SK-N-SH (cell line): ENCODE data around the gene DDR1. TPM values are rescaled to one million over a fixed set of nuclear protein-coding genes. Genes with fewer than 3 reads are reported as not detected.

ENCODE experiments used
- CTCF ChIA-PET: fragments of 300-600, 350-600 bp; formaldehyde crosslinking; extraction: SDS; loops from one replicate; lab custom pipeline; 2021; lab: Yijun Ruan, JAX
- POLR2A ChIA-PET: fragments of 350-600 bp; sonication (Branson Sonifier 250); formaldehyde crosslinking; extraction: SDS; loops from one replicate; lab custom pipeline; 2020; ENCODE audit warnings: antibody characterized with exemption, inconsistent platforms; lab: Yijun Ruan, JAX
- DNase-seq: peaks from one replicate; pipeline ENCODE4 v3.0.0; 2012
- H2AFZ ChIP-seq: fragments of 200-600 bp; sonication (generic); 2 replicates; pipeline ENCODE4 v1.8.1; 2016; ENCODE audit warnings: antibody characterized with exemption, mild to moderate bottlenecking, low read depth
- H3F3A ChIP-seq: fragments of 200-600 bp; sonication (generic); replicated peaks from 2 replicates; pipeline ENCODE3; 2016; ENCODE audit warnings: antibody characterized with exemption, mild to moderate bottlenecking; ENCODE audit not compliant: insufficient read depth
- H3K27ac ChIP-seq, 2 experiments: fragments of 200-500 bp in 1 of 2; fragments of 200-600 bp in 1 of 2; sonication (Bioruptor generic) in 1 of 2; sonication (generic), shearing (Covaris generic) in 1 of 2; 2 replicates each; pipeline versions ENCODE4 v1.5.1 to v1.6.1; 2014 to 2016; ENCODE audit warnings: low read depth in 2 of 2, inconsistent platforms in 1 of 2, low read length in 1 of 2, mild to moderate bottlenecking in 1 of 2, mixed read lengths in 1 of 2
- H3K27me3 ChIP-seq: fragments of 200-600 bp; sonication (generic), shearing (Covaris generic); 2 replicates; pipeline ENCODE4 v1.6.1; 2016; ENCODE audit warnings: mixed run types; ENCODE audit not compliant: insufficient read depth
- H3K36me3 ChIP-seq, 2 experiments: fragments of 200-500 bp in 1 of 2; fragments of 200-600 bp in 1 of 2; sonication (Bioruptor generic) in 1 of 2; sonication (generic) in 1 of 2; replicated peaks in 1 of 2; 2 replicates each; pipeline versions ENCODE3 to v1.5.1; 2014 to 2016; ENCODE audit warnings: low read length in 1 of 2, mild to moderate bottlenecking in 1 of 2; ENCODE audit not compliant: insufficient read depth in 2 of 2, control insufficient read depth in 1 of 2
- H3K4me1 ChIP-seq, 2 experiments: fragments of 200-500 bp in 1 of 2; fragments of 200-600 bp in 1 of 2; sonication (Bioruptor generic) in 1 of 2; sonication (generic), shearing (Covaris generic) in 1 of 2; 2 replicates each; pipeline versions ENCODE4 v1.5.1 to v1.6.1; 2014 to 2016; ENCODE audit warnings: low read depth in 1 of 2, low read length in 1 of 2, mixed run types in 1 of 2; ENCODE audit not compliant: insufficient read depth in 2 of 2, control insufficient read depth in 1 of 2
- H3K4me2 ChIP-seq: fragments of 200-600 bp; sonication (generic), shearing (Covaris generic); 2 replicates; pipeline ENCODE4 v1.6.1; 2017; ENCODE audit warnings: mixed run types
- H3K4me3 ChIP-seq, 2 experiments: fragments of 200-500 bp in 1 of 2; fragments of 200-600 bp in 1 of 2; sonication (Bioruptor generic) in 1 of 2; sonication (generic), shearing (Covaris generic) in 1 of 2; 2 replicates each; pipeline versions ENCODE4 v1.5.1 to v1.8.1; 2014 to 2016; ENCODE audit warnings: low read depth in 2 of 2, inconsistent platforms in 1 of 2, low read length in 1 of 2, mild to moderate bottlenecking in 1 of 2, mixed read lengths in 1 of 2, moderate library complexity in 1 of 2
- H3K79me2 ChIP-seq: fragments of 200-600 bp; sonication (generic); 2 replicates; pipeline ENCODE4 v1.8.1; 2017; ENCODE audit warnings: mild to moderate bottlenecking; ENCODE audit not compliant: insufficient read depth
- H3K9ac ChIP-seq: fragments of 200-600 bp; sonication (generic); 2 replicates; pipeline ENCODE4 v1.6.1; 2017; ENCODE audit warnings: mixed run types
- H3K9me2 ChIP-seq: fragments of 200-600 bp; sonication (generic); 2 replicates; pipeline ENCODE4 v1.6.1; 2017; ENCODE audit warnings: mixed run types
- H3K9me3 ChIP-seq: fragments of 200-600 bp; sonication (generic); 2 replicates; pipeline ENCODE4 v1.6.1; 2017; ENCODE audit warnings: mixed run types, mild to moderate bottlenecking, moderate library complexity
- H4K20me1 ChIP-seq: fragments of 200-600 bp; sonication (generic); 2 replicates; pipeline ENCODE4 v1.6.1; 2017; ENCODE audit warnings: mild to moderate bottlenecking, mixed run types; ENCODE audit not compliant: insufficient read depth
- CHD2 ChIP-seq: fragments of 150-350 bp; IDR thresholded peaks from 2 replicates; pipeline ENCODE4 v1.6.1; 2018; ENCODE audit warnings: low read length; ENCODE audit not compliant: partially characterized antibody
- FOSL2 ChIP-seq: IDR thresholded peaks from 2 replicates; pipeline ENCODE4 v1.4.0; 2012; ENCODE audit warnings: low read depth, mild to moderate bottlenecking, moderate library complexity, borderline replicate concordance
- FOXJ3 ChIP-seq: sonication (generic); formaldehyde crosslinking; IDR thresholded peaks from 2 replicates; pipeline ENCODE4 v1.5.1; 2020; ENCODE audit warnings: mild to moderate bottlenecking, missing genetic modification reagents
- FOXM1 ChIP-seq: IDR thresholded peaks from 2 replicates; pipeline ENCODE4 v1.4.0; 2012; ENCODE audit warnings: low read depth, mild to moderate bottlenecking
- GABPA ChIP-seq: IDR thresholded peaks from 2 replicates; pipeline ENCODE4 v1.4.0; 2012; ENCODE audit warnings: low read depth, mild to moderate bottlenecking
- NRF1 ChIP-seq: IDR thresholded peaks from 2 replicates; pipeline ENCODE4 v1.6.1; 2012; ENCODE audit warnings: low read depth, mild to moderate bottlenecking, low read length
- POLR2AphosphoS5 ChIP-seq: IDR thresholded peaks from 2 replicates; pipeline ENCODE4 v1.6.1; 2012; ENCODE audit warnings: low read depth, low read length
- RXRA ChIP-seq: IDR thresholded peaks from 2 replicates; pipeline ENCODE4 v1.4.0; 2012; ENCODE audit warnings: low read depth, mild to moderate bottlenecking, borderline replicate concordance
- USF1 ChIP-seq: IDR thresholded peaks from 2 replicates; pipeline ENCODE4 v1.4.0; 2012; ENCODE audit warnings: low read depth, borderline replicate concordance
- YY1 ChIP-seq: IDR thresholded peaks from 2 replicates; pipeline ENCODE4 v1.4.0; 2012; ENCODE audit warnings: low read depth, mild to moderate bottlenecking
- ZBTB33 ChIP-seq: IDR thresholded peaks from 2 replicates; pipeline ENCODE4 v1.4.0; 2012; ENCODE audit warnings: low read depth, borderline replicate concordance
- WGBS: methylation state at CpG from one replicate; pipeline ENCODE4 v1.1.6; 2017; ENCODE audit warnings: low lambda C conversion rate; 5-methylcytosine and 5-hydroxymethylcytosine counted together
- polyA plus RNA-seq, 3 experiments: library from polyadenylated mRNA; depleted of rRNA; stranded (reverse); fragments of >200 nt; gene quantifications; 2 replicates each; pipeline ENCODE4 v1.2.3, GENCODE V29; 2012
- TF ChIP-seq, protein P1 (sequence below): fragments of 200-600 bp; sonication (generic); IDR thresholded peaks from 2 replicates; pipeline ENCODE4 v1.6.1; 2017; ENCODE audit warnings: antibody characterized with exemption, mild to moderate bottlenecking, moderate library complexity
- TF ChIP-seq, protein P2 (sequence below): IDR thresholded peaks from 2 replicates; pipeline ENCODE4; 2012
- TF ChIP-seq, protein P3 (sequence below): fragments of 150-350 bp; IDR thresholded peaks from 2 replicates; pipeline ENCODE4 v1.6.1; 2016; ENCODE audit warnings: mild to moderate bottlenecking, low read depth, low read length
- TF ChIP-seq, protein P4 (sequence below): fragments of 150-350 bp; IDR thresholded peaks from 2 replicates; pipeline ENCODE4 v1.6.1; 2017; ENCODE audit warnings: antibody characterized with exemption, low read length, low read depth, borderline replicate concordance

Gene DDR1
- polyA plus RNA-seq, 1 of the 3 experiments (the other 2 are of a cell fraction) = 52.8 TPM

DNA sequence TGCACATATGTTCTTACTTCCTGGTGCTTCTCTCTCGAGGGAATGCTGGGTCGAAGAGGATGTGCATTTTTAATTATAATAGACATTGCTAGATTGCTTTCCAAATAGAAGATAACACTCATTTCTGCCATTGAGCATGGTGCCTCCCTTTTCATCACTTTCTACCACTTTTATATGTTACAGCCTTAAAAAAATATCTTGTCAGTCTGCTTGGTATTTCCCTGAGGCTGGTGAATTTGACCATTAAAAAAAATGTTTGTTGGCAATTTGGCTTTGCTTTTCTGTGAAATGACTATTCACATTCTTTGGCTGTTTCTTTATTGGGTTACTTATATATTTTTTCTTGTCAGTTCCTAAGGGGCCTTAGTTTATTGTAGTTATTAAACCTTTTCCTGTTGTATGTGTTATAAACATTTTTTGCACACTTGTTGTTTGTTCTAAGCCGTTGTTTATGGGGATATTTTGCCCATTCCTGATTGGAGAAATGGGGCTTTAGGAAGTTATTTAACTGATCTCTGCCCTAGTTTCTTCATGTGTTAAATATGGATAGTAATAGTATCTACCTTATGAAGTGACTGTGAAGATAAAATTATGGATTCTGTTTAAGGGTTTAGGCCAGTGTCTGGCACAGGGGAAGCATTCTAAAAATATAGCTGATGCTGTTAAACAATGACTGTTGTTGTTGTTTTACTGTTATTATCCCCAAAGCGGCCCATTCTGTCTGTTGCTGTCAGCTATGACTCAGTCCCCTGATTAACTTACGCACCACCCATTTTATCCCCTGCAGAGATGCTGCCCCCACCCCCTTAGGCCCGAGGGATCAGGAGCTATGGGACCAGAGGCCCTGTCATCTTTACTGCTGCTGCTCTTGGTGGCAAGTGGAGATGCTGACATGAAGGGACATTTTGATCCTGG is 3.8 kb downstream of the DDR1 start:
- peaks cover 20 to 33% of the 10 kb centered on the region in 2 experiments; a peak in 3 of 4 replicates for H3K4me1 ChIP-seq
- peaks cover 7 to 28% of the 10 kb centered on the region in 2 experiments for H3K36me3 ChIP-seq
- DNase-seq = peak; percentile 33
- H2AFZ ChIP-seq = no peak overlapping the region
- ChIA-PET POLR2A (no interaction called here), CTCF (interaction anchor here (1.2 to 2.3 kb wide), 4 partner anchors 10 to 199 kb away, joined by 3 to 14 read pairs (median 6); no protein-coding TSS in a partner anchor)
- peaks cover 62% of the 10 kb centered on the region for H3K79me2 ChIP-seq
- peaks cover 16% of the 10 kb centered on the region for H3F3A ChIP-seq
- no peaks in the 10 kb centered on the region for H3K9me2 ChIP-seq
- H4K20me1 ChIP-seq = no peaks in the 10 kb centered on the region
- no peaks in the 10 kb centered on the region for H3K9me3 ChIP-seq
- peak overlapping the region; percentile 34 to 83; a peak in 3 of 4 replicates for H3K27ac ChIP-seq
- peak overlapping the region; percentile 24; the same call in 1 of the 2 replicates for H3K9ac ChIP-seq
- WGBS = 32% methylated on average over 5 of the region's 6 CpGs
- peak overlapping the region in 1 of 2 experiments; percentile 10; a peak in 1 of 4 replicates for H3K4me3 ChIP-seq
- peak overlapping the region; percentile 99 for H3K4me2 ChIP-seq
- TF ChIP-seq, protein P1, sequence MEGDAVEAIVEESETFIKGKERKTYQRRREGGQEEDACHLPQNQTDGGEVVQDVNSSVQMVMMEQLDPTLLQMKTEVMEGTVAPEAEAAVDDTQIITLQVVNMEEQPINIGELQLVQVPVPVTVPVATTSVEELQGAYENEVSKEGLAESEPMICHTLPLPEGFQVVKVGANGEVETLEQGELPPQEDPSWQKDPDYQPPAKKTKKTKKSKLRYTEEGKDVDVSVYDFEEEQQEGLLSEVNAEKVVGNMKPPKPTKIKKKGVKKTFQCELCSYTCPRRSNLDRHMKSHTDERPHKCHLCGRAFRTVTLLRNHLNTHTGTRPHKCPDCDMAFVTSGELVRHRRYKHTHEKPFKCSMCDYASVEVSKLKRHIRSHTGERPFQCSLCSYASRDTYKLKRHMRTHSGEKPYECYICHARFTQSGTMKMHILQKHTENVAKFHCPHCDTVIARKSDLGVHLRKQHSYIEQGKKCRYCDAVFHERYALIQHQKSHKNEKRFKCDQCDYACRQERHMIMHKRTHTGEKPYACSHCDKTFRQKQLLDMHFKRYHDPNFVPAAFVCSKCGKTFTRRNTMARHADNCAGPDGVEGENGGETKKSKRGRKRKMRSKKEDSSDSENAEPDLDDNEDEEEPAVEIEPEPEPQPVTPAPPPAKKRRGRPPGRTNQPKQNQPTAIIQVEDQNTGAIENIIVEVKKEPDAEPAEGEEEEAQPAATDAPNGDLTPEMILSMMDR = no peak
- TF ChIP-seq FOSL2 = peak; percentile 57; the same call in 1 of the 2 replicates
- no peak for TF ChIP-seq NRF1
- no peak for TF ChIP-seq RXRA
- TF ChIP-seq, protein P2, sequence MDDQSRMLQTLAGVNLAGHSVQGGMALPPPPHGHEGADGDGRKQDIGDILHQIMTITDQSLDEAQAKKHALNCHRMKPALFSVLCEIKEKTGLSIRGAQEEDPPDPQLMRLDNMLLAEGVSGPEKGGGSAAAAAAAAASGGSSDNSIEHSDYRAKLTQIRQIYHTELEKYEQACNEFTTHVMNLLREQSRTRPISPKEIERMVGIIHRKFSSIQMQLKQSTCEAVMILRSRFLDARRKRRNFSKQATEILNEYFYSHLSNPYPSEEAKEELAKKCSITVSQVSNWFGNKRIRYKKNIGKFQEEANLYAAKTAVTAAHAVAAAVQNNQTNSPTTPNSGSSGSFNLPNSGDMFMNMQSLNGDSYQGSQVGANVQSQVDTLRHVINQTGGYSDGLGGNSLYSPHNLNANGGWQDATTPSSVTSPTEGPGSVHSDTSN = peak; percentile 39; the same call in 1 of the 2 replicates
- no peak for TF ChIP-seq FOXJ3 (CRISPR knock-in tag)
- TF ChIP-seq GABPA = no peak
- TF ChIP-seq, all 33 proteins: peak for 2
- H3K27me3 ChIP-seq = no peaks in the 10 kb centered on the region

GRCh38 chr6:30888816-30889495 is 4.6 kb downstream of the DDR1 start:
- no peaks in the 10 kb centered on the region for H3K27me3 ChIP-seq
- ChIA-PET CTCF (interaction anchor here (0.7 to 2.4 kb wide), 8 partner anchors 11 to 348 kb away, joined by 3 to 14 read pairs (median 6); partner anchors contain the start of gene VARS2), POLR2A (interaction anchor here (0.7 kb wide), 1 partner anchor 18 kb away, joined by 3 read pairs; no protein-coding TSS in a partner anchor)
- no peak overlapping the region for H2AFZ ChIP-seq
- DNase-seq = peak; percentile 15
- H3K79me2 ChIP-seq = peaks cover 62% of the 10 kb centered on the region
- peaks cover 16% of the 10 kb centered on the region for H3F3A ChIP-seq
- no peaks in the 10 kb centered on the region for H3K9me2 ChIP-seq
- H3K9ac ChIP-seq = no peak overlapping the region
- no peaks in the 10 kb centered on the region for H4K20me1 ChIP-seq
- WGBS = 100% methylated on average over 1 of the region's 18 CpGs
- H3K4me2 ChIP-seq = peak overlapping the region; percentile 99
- H3K9me3 ChIP-seq = no peaks in the 10 kb centered on the region
- H3K4me3 ChIP-seq = no peak overlapping the region
- peaks cover 20 to 29% of the 10 kb centered on the region in 2 experiments; a peak in 3 of 4 replicates for H3K4me1 ChIP-seq
- peak overlapping the region in 1 of 2 experiments; percentile 83; a peak in 2 of 4 replicates for H3K27ac ChIP-seq
- H3K36me3 ChIP-seq = peaks cover 10 to 32% of the 10 kb centered on the region in 2 experiments
- TF ChIP-seq FOXM1 = no peak
- no peak for TF ChIP-seq YY1
- no peak for TF ChIP-seq USF1
- TF ChIP-seq CHD2 = no peak
- TF ChIP-seq, protein P3, sequence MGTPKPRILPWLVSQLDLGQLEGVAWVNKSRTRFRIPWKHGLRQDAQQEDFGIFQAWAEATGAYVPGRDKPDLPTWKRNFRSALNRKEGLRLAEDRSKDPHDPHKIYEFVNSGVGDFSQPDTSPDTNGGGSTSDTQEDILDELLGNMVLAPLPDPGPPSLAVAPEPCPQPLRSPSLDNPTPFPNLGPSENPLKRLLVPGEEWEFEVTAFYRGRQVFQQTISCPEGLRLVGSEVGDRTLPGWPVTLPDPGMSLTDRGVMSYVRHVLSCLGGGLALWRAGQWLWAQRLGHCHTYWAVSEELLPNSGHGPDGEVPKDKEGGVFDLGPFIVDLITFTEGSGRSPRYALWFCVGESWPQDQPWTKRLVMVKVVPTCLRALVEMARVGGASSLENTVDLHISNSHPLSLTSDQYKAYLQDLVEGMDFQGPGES = no peak
- TF ChIP-seq, protein P4, sequence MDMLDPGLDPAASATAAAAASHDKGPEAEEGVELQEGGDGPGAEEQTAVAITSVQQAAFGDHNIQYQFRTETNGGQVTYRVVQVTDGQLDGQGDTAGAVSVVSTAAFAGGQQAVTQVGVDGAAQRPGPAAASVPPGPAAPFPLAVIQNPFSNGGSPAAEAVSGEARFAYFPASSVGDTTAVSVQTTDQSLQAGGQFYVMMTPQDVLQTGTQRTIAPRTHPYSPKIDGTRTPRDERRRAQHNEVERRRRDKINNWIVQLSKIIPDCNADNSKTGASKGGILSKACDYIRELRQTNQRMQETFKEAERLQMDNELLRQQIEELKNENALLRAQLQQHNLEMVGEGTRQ = no peak
- no peak for TF ChIP-seq POLR2AphosphoS5
- TF ChIP-seq ZBTB33 = no peak
